ENCODE data around the gene XPR1.
"Not testable (repeated sequence)": the region's sequence is repeated elsewhere in the genome, so short reads cannot be mapped to it uniquely, and the experiment has no call there.

Gene XPR1

GRCh38 chr1:180781718-180782117 is 149.9 kb downstream of the XPR1 start:
- no peak for DNase-seq (ENCODE audit: low read depth, low spot score)

DNA sequence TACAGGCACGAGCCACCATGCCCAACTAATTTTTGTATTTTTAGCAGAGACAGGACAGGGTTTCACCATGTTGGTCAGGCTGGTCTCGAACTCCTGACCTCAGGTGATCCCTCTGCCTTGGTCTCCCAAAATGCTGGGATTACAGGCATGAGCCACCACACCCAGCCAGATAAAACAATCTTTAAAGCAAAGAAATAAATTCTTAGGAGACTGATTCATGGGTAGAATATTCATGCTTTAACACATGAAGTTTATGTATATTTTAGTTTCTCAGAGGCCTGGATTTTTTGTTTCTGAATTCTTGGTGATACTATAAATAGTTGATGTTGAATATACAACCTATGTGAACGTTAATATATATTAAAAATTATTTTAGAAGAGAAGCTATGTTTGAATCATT is 153.5 kb downstream of the XPR1 start:
- no peak for DNase-seq (ENCODE audit: low read depth, low spot score)

DNA sequence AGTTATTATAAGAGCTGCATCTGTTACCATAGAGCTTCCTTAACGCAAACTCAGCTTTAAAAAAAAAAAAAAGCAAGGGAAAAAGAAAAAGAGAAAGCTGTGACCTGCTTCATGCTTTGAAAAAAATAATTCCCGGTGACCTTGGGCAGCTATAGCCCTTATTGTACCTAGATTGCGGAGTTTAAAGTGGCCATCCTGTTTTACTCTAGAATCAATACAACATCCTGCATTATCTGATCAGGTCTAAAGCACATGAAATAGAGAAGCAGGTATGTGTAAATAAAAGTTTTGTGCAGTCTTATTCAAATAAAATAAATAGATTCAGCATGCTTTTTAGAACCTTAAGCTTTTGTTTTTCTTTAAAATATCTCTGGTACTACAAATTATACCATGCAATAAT is 154.1 kb downstream of the XPR1 start:
- no peak for DNase-seq (ENCODE audit: low read depth, low spot score)

DNA sequence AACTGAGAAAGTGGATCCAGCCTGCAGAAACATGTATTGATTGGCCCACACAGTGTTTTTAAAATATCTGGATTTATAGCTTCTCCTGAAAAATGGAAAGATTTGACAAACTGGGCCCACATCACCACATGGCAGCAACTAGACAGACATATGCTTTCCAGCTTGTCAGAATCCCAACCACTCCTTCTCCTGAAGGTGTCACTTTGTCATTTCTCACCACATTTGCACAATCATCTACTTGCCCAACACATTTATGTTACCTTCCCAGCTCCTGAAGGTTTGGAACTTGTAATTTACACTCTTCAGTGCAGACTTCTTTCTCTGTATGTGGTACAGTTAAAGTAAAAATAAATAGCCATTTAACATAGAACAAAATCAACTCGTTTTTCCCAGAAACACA is 154.8 kb downstream of the XPR1 start:
- no peak for DNase-seq (ENCODE audit: low read depth, low spot score)

- DNase-seq (ENCODE audit: low read depth, low spot score): peak; percentile 13
Measured at GRCh38 chr1:180787628-180788307, 155.9 kb downstream of the XPR1 start.

DNA sequence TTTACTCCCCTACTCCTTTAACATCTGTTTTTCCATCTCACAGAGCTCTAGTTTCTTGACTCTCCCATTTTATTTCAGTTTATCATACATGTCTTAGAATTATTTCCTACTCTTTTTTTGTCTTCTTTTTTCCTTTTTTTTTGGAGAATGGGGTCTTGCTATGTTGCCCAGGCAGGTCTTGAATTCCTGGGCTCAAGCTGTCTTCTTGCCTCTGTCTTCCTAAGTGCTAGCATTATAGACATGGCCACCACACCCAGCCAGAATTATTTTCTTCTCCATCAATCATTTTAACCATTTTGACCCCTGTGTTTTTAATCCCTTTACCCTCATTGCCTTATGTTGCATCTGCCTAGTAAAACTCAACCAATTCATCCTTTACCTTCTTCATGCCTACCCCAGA is 157.6 kb downstream of the XPR1 start:
- no peak for DNase-seq (ENCODE audit: low read depth, low spot score)

- not testable (repeated sequence) for DNase-seq (ENCODE audit: low read depth, low spot score)
Measured at GRCh38 chr1:180791152-180791551, 159.3 kb downstream of the XPR1 start.

GRCh38 chr1:180791806-180792205 is 160.0 kb downstream of the XPR1 start:
- no peak for DNase-seq (ENCODE audit: low read depth, low spot score)

DNA sequence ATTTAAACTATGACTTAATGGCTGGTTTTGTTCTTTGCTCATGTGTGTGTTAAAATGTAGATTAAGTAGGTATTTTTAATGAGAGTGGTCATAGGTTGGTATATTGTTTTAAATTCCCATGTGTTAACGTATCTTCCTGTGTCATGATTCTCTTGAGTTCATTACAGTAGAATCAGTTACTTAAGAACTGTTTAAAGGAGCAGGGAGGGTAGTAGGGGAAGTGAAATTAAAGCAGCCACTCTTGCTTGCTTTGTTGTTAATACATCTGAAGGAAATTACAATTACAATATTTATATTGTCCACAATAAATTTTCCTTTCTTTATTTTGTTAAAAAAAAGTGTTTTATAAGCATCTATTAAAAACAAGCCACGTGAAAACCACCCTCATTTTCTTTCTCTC is 161.6 kb downstream of the XPR1 start:
- DNase-seq (ENCODE audit: low read depth, low spot score): no peak

DNA sequence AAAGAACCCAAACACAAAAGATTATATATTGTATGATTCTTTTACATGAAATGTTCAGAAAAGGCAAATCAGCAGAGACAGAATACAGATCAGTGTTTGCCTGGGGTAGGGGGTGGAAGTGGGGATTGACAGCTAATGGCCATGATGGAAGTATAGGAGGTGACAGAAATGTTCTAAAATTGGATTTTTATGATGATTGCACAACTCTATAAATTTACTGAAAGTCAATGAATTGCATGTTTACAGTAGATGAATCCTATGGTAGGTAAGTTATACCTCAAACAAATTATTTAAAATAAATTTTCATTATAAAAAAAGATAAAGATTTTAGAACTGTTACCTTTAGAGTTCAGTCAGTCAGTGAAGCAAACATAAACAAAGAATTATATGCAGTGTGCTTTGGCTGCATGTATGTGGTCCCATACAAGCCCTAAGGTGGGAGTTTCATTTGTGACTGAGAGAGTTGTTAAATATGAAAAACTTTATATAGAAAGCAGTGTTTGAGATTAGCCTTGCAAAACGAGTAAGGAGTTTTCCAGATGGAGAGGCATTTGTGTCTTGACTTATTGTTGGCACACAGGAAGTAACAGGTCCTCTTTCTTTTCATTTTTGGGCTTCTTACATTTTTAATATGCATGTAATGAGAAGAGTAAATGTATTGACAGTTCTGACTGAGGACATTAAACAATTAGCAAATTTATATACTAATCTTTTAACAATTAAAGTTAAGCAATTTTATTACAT is 165.2 kb downstream of the XPR1 start:
- no peak for DNase-seq (ENCODE audit: low read depth, low spot score)

GRCh38 chr1:180800945-180801344 is 169.1 kb downstream of the XPR1 start:
- no peak for DNase-seq (ENCODE audit: low read depth, low spot score)

GRCh38 chr1:180802813-180803212 is 171.0 kb downstream of the XPR1 start:
- DNase-seq (ENCODE audit: low read depth, low spot score): no peak

DNA sequence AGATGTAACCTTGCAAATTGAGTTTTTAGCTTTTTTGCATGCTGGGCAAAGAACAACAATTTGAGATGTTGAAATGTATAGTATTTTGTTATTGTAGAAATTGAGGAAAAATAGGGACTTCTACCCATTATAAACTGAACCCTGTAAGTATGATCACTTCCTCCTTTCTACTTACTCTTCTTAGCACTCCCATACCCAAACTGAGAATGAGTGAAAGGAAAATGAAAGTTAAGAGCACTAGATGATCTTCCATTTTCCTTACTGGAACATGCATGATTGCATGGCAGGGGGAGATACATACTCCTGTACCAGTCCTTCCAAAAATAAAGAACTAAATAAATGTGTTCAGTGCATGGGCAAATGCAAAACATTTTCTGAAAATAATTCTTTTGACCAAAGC is 173.5 kb downstream of the XPR1 start:
- no peak for DNase-seq (ENCODE audit: low read depth, low spot score)

GRCh38 chr1:180811298-180811697 is 179.5 kb downstream of the XPR1 start:
- DNase-seq (ENCODE audit: low read depth, low spot score): no peak

DNA sequence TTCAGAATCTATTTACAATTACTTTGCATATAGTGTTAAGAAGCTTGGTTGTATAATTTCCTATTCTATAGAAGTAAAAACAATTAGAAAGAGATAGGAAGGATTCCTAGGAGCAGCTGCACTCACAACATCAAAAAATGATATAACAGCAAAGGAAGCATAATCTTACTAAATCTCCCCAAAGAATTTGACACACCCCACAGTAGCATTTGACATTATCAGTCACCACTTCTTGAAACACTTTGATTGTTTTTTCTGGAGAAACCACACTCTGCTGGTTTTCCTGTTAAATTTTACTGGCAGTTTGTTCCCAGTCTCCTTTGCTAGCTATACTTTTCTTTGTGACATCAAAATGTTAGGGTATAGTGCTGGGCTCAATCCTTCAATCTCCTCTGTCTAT is 180.1 kb downstream of the XPR1 start:
- DNase-seq (ENCODE audit: low read depth, low spot score): peak; percentile 9

GRCh38 chr1:180814258-180814657 is 182.4 kb downstream of the XPR1 start:
- no peak for DNase-seq (ENCODE audit: low read depth, low spot score)

DNA sequence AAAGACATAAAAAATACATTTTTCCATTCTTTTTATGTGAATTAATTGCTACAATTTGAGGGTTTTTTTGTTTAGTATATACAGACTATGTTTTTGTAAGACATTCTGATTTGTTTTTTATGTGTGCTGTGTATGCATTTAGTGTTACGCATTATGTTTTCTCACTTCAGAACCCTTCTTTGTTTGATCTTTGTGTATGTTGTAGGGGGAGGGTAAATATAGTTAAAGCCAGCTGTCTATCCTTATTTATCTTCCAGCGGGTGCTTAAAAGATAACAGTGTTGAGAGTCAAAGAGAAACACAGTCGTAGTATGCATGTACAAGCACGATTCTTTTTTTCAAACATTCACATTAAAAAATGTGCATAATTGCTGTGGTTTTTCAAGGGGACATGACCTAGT is 183.4 kb downstream of the XPR1 start:
- no peak for DNase-seq (ENCODE audit: low read depth, low spot score)

DNA sequence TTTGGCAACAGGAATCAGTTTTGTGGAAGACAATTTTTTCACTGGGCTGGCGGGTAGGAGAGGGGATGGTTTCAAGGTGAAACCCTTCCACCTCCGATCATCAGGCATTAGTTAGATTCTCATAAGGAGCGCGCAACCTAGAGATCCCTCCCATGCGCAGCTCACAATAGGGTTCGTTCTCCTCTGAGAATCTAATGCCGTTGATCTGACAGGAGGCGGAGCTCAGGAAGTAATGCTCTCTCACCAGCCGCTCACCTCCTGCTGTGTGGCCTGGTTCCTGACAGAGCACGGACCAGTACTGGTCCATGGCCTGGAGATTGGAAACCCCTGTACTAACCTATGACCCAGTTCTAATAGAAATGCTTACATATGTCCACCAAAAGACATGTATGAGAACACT is 184.3 kb downstream of the XPR1 start:
- DNase-seq (ENCODE audit: low read depth, low spot score): no peak

- DNase-seq (ENCODE audit: low read depth, low spot score): no peak
Measured at GRCh38 chr1:180821970-180822369, 190.1 kb downstream of the XPR1 start.

DNA sequence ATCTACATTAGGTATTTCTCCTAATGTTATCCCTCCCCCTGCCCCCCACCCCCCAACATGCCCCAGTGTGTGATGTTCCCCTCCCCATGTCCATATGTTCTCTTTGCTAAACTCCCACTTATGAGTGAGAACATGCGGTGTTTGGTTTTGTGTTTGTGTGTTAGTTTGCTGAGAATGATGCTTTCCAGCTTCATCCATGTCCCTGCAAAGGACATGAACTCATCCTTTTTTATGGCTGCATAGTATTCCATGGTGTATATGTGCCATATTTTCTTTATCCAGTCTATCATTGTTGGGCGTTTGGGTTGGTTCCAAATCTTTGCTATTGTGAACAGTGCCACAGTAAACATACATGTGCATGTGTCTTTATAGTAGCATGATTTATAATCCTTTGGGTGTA is 199.7 kb downstream of the XPR1 start:
- not testable (repeated sequence) for DNase-seq (ENCODE audit: low read depth, low spot score)

DNA sequence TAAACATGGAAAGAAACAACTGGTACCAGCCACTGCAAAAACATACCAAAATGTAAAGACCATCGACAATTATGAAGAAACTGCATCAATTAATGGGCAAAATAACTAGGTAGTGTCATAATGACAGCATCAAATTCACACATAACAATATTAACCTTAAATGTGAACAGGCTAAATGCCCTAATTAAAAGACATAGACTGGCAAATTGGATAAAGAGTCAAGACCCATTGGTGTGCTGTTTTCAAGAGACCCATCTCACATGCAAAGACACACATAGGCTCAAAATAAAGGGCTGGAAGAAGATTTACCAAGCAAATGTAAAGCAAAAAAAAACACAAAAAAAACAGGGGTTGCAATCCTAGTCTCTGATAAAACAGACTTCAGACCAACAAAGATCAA is 201.4 kb downstream of the XPR1 start:
- DNase-seq (ENCODE audit: low read depth, low spot score): not testable (repeated sequence)

- DNase-seq (ENCODE audit: low read depth, low spot score): peak; percentile 43
Measured at GRCh38 chr1:180836449-180836848, 204.6 kb downstream of the XPR1 start.

DNA sequence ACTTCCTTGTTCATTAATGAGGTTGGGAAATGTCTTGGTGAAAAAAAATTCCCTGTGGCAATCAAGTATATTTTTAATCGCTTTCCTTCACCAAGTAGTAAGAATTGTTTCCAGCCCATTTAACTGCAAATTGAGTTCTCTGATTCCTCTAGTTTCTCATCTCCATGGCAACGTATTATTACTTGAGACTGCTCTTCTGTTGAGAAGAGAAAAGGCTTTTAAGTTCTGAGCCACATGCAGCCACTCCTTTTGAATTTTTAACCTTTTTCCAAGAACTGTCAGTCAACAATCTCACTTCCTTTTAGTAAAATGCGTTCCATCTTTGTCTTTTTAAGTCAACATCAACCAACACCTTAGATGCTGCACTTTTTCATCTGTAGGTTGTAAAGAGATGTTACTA is 205.2 kb downstream of the XPR1 start:
- DNase-seq (ENCODE audit: low read depth, low spot score): peak; percentile 62
